CD4-positive, alpha-beta T cell treated with Interleukin-15 for 1 hour (primary cell): ENCODE measurements around the gene COL28A1.
A peak's percentile ranks its signal among the peaks of the same experiment; 100 is the strongest.
"Not testable (repeated sequence)": the region's sequence is repeated elsewhere in the genome, so short reads cannot be mapped to it uniquely, and the experiment has no call there.

Experiments used
- DNase-seq: peaks from one replicate; pipeline ENCODE4 v3.0.0-alpha.2; 2020

The COL28A1 gene

GRCh38 chr7:7535691-7536090 is at the start of gene COL28A1:
TSS of gene COL28A1 (minus strand) at chr7:7535873. CDS start at chr7:7532875, 2,998 bp downstream.
- no peak for DNase-seq

GRCh38 chr7:7584653-7585052 is 49.0 kb upstream of the COL28A1 start:
- no peak for DNase-seq

GRCh38 chr7:7583731-7584130 is 48.1 kb upstream of the COL28A1 start:
- DNase-seq, result no peak

- DNase-seq, result no peak
Measured at GRCh38 chr7:7582596-7582995, 46.9 kb upstream of the COL28A1 start.

- no peak for DNase-seq
Measured at GRCh38 chr7:7581531-7582179, 46.0 kb upstream of the COL28A1 start.

GRCh38 chr7:7579638-7580037 is 44.0 kb upstream of the COL28A1 start:
- no peak for DNase-seq

GRCh38 chr7:7577888-7578287 is 42.2 kb upstream of the COL28A1 start:
- DNase-seq, result no peak

- no peak for DNase-seq
Measured at GRCh38 chr7:7576344-7576743, 40.7 kb upstream of the COL28A1 start.

GRCh38 chr7:7573701-7574100 is 38.0 kb upstream of the COL28A1 start:
- DNase-seq, result no peak

- DNase-seq, result no peak
Measured at GRCh38 chr7:7570584-7570983, 34.9 kb upstream of the COL28A1 start.

- DNase-seq, result peak; percentile 20
Measured at GRCh38 chr7:7569615-7570014, 33.9 kb upstream of the COL28A1 start.

GRCh38 chr7:7569081-7569527 is 33.4 kb upstream of the COL28A1 start:
- DNase-seq, result peak; percentile 37

GRCh38 chr7:7568553-7568952 is 32.9 kb upstream of the COL28A1 start:
- no peak for DNase-seq

GRCh38 chr7:7567898-7568531 is 32.3 kb upstream of the COL28A1 start:
- no peak for DNase-seq

GRCh38 chr7:7566651-7567611 is 31.3 kb upstream of the COL28A1 start, which contains the start of gene MIOS:
TSS of gene MIOS (plus strand) at chr7:7566884. CDS start at chr7:7572476, 5,592 bp downstream.
- peak; percentile 87 for DNase-seq

GRCh38 chr7:7565746-7566650 is 30.3 kb upstream of the COL28A1 start:
- no peak for DNase-seq

GRCh38 chr7:7565018-7565680 is 29.5 kb upstream of the COL28A1 start:
- DNase-seq, result no peak

- DNase-seq, result no peak
Measured at GRCh38 chr7:7564323-7564780, 28.7 kb upstream of the COL28A1 start.

- DNase-seq, result no peak
Measured at GRCh38 chr7:7563813-7564212, 28.1 kb upstream of the COL28A1 start.

GRCh38 chr7:7563269-7563668 is 27.6 kb upstream of the COL28A1 start:
- DNase-seq, result no peak

GRCh38 chr7:7562736-7563135 is 27.1 kb upstream of the COL28A1 start:
- no peak for DNase-seq

GRCh38 chr7:7561591-7561990 is 25.9 kb upstream of the COL28A1 start:
- not testable (repeated sequence) for DNase-seq
